Erythroblast (primary cell): ENCODE measurements around the gene IQCK.

Experiments
- DNase-seq, 2 experiments: peaks; one replicate each; lab custom pipeline; 2025; lab: John Stamatoyannopoulos, UW
- GATA1 ChIP-seq: IDR thresholded peaks from 2 replicates; pipeline ENCODE4 v1.6.1; 2011; ENCODE audit warnings: low read depth, mild to moderate bottlenecking, control low read depth, low read length, moderate library complexity
- POLR2A ChIP-seq: IDR thresholded peaks from 2 replicates; pipeline ENCODE4 v1.6.1; 2011; ENCODE audit warnings: mild to moderate bottlenecking, low read length

The IQCK gene

GRCh38 chr16:19844945-19845641 lies 127.0 kb downstream of the IQCK start:
- DNase-seq, result no peak
- TF ChIP-seq POLR2A (no peak), GATA1 (no peak)

- TF ChIP-seq POLR2A, result no peak
- no peak for TF ChIP-seq GATA1
- no peak for DNase-seq
These were observed 128.4 kb downstream of the IQCK start for GRCh38 chr16:19846436-19846835.

GRCh38 chr16:19848756-19849155 lies 130.7 kb downstream of the IQCK start:
- TF ChIP-seq GATA1, result no peak
- TF ChIP-seq POLR2A, result no peak
- DNase-seq, result no peak

- TF ChIP-seq GATA1 (no peak), POLR2A (no peak)
- no peak for DNase-seq
These were observed 132.2 kb downstream of the IQCK start for GRCh38 chr16:19850131-19850817.

GRCh38 chr16:19851476-19851875 lies 133.4 kb downstream of the IQCK start:
- no peak for DNase-seq
- TF ChIP-seq POLR2A, result no peak
- TF ChIP-seq GATA1, result no peak

GRCh38 chr16:19853132-19853741 lies 135.2 kb downstream of the IQCK start:
- TF ChIP-seq POLR2A, result no peak
- no peak for TF ChIP-seq GATA1
- no peak for DNase-seq

- TF ChIP-seq POLR2A (no peak), GATA1 (no peak)
- no peak for DNase-seq
These were observed 135.9 kb downstream of the IQCK start for GRCh38 chr16:19853742-19854542.

- no peak for TF ChIP-seq POLR2A
- TF ChIP-seq GATA1, result no peak
- DNase-seq, result no peak
These were observed 136.4 kb downstream of the IQCK start for GRCh38 chr16:19854543-19854876.

- DNase-seq, result no peak
- TF ChIP-seq GATA1, result no peak
- no peak for TF ChIP-seq POLR2A
These were observed 138.0 kb downstream of the IQCK start for GRCh38 chr16:19856120-19856519.

- DNase-seq, result no peak
- TF ChIP-seq POLR2A (no peak), GATA1 (no peak)
These were observed 139.7 kb downstream of the IQCK start for GRCh38 chr16:19857593-19858339.

GRCh38 chr16:19858340-19859018 lies 140.4 kb downstream of the IQCK start:
- TF ChIP-seq POLR2A (no peak), GATA1 (no peak)

GRCh38 chr16:19859166-19859565 lies 141.1 kb downstream of the IQCK start:
- no peak for TF ChIP-seq POLR2A
- no peak for TF ChIP-seq GATA1
- DNase-seq, result no peak

More at GRCh38 chr16:19858340-19859018, 140.4 kb downstream of the IQCK start:
- no peak for DNase-seq
